GM19452 (cell line): Measurements from ENCODE around the gene ZNF521.
"Not testable (repeated sequence)": the region's sequence is repeated elsewhere in the genome, so short reads cannot be mapped to it uniquely, and the experiment has no call there.

ENCODE experiments used
- ATAC-seq: cut with Tn5 transposase; IDR thresholded peaks from one replicate; pipeline ENCODE4 v1.9.1; 2021; ENCODE audit not compliant: unreplicated experiment

The ZNF521 gene

DNA sequence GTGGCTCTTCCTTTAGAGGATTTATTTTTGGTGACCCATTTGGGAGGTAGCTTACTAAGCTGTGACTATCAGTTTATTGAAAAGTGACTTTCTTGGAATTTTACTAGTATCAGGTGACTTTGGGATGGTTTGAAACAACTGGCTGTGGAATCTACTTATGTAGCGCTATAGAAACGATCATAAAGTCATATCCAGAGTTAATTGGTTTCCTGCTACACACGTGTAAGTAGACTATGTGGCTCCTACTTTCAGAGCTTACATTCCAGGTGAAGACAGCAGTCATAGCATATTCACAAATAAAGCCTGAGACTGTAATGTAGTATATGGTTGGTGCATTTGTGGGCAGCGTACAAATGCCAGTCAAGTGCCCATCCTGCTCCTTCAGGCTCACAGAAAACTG, 308.9 kb downstream of the ZNF521 start:
- ATAC-seq: no peak

DNA sequence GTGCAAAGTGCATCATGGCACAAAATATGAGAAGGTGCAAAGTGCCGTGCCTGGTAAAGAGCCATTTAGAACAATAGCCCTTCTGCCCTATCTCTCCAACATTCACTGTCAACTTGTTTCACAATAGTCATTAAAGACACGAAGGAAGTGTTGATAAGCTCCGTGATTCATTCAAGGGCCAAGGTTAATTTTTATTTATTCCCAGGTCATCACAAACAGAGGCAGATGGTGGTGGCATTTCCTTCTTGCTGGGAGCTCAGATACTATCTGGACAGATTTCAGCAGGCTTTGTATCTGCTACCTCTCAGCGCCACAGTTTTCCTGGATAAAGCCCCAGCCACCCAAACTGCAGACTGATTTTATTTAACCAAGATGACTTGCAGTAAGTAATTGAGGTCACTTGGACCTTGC, 309.3 kb downstream of the ZNF521 start:
- no peak for ATAC-seq

DNA sequence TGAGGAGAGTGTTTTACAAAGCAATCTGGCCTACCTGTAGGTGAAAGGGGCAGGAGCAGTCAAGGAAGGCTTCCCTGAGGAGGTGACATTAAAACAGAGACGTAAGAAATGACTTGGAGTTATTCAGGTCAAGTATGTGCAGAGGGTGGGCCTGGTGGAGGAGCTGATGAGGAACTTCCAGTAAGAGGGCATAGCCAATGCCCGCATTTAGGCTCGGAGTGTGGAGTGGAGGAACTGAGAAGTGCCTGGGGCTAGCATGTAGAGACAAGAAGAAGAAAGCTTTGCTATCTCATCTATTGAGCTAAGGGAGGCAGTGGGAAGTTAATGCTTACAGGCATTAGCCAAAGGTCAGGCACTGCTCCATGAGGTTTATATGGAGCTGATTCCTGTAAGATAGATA, 312.2 kb downstream of the ZNF521 start:
- no peak for ATAC-seq

DNA sequence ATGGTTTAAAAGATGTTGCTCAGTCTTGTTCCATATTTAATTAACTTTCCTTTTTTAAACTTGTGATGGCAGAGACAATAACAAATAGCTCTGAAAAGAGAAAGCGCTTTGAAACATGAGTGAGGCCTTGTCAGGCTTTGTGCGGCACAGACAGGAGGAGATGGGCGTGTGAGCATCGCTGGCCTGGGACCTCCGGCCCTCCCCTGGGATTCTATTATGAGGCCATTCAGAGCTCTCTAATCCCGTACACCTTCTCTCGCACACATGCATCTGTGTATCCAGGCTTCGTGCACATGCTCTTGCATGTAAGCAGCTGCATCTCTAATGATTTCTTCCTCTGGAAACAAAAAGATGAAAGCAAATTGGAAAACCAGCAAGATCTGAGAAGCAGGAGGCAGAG, 313.7 kb downstream of the ZNF521 start:
- ATAC-seq: no peak

DNA sequence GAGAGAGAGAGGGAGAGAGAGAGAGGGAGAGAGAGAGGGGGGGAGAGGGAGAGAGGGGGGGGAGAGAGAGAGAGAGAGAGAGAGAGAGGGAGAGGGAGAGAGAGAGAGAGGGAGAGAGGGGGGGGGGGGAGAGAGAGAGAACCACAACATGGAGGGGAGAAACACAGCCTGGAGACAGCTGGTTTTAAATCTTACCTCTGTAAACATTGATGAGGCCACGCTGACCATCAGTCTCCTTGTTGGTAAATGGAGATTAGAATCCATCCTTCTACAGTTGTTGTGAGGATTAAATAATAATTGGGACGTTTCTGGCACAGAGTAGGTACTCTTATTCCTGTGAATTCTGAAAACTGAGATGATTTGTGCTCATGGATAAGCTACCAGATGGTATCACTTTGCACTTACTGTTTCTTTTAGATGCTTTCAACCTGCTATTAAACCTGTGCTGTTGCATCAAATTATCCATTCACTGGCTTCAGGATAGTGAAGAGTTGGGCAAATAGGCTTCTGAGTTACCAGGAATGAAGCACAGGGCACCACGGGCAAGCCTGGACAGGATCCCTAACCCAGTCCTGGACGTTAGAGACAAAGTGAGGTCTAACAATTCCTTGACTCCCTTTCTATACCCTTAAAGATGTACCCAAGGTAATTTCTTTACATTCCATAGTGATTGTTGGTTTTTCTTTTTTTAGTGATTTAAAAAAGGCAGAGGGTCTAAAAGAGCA, 318.1 kb downstream of the ZNF521 start:
- no peak for ATAC-seq

DNA sequence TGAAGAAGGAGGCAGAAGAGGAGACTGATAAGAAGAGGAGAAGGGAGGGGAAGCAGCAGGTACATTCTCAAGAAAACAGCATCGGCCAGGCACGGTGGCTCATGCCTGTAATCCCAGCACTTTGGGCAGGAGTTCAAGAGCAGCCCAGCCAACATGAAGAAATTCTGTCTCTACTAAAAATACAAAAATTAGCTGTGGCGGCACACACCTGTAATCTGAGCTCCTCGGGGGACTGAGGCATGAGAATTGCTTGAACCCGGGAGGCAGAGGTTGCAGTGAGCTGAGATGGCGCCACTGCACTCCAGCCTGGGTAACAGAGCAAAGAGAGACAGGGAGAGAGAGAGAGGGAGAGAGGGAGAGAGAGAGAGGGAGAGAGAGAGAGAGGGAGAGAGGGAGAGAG, 318.8 kb downstream of the ZNF521 start:
- ATAC-seq: not testable (repeated sequence)

DNA sequence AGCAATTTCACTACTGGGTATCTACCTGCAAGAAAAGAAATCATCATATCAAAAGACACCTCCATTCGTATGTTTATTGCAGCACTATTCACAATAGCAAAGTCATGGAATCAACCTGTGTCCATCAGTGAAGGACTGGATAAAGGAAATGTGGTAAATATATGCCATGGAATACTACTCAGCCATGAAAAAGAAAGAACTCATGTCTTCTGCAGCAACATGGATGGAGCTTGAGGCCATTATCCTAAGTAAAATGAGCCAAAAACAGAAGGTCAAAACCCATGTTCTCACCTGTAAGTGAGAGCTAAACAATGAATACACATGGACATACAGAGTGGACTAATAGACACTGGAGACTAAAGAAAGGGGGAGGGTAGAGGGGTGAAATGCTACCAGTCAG, 322.2 kb downstream of the ZNF521 start:
- ATAC-seq: no peak

DNA sequence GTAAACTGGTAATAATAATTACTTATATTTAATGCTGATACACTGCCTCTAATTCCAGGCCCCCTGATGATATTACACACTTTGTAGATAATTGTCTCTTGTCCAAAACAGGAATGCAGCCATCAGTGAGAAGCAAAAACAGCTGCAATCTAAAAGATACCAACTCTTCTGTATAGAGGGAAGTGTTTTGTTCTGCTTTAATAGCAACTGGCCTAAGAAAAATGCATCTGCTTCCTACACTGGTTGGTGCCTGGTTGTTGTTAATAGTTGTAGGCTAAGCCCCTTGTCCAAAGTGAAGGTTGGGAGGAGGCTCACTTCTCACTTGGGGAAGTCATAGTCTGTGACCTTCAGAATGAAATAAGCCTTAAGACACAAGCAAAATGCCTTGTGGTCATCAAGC, 332.0 kb downstream of the ZNF521 start:
- ATAC-seq: no peak

DNA sequence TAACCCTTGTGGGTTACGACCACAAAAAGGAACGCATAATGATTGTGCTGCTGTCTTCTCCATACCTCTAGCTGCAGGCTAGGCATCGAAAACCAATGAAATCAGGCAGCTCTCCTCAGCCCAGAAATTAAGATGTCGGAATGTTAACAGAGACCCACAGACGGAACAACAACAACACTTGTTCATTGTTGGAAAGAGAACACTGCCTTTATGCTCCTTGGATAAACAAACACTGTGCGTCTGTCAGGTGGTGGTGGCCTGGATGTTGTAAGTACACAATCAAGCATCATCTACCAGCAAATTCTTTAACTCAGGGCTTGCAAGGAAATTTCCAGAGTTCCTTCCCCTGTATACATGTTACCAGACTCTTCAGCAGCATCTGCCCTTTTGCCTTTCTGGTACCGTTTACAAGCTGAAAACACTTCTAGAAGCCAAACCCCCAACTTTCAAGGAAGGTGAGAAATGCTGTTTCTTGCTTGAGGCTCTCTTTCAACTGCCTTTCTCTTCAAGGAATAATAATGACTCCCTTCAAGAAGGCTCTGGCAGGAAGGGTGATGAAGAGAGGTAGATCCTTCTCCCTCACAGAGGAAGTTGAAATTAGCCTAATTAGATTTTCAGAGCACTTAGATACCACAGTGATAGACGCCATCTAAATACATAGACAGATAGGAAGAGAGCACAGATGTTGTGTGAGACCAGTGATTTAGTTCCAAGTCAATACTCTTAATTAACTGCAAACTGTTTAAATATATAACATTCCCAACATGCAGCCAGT, 332.7 kb downstream of the ZNF521 start:
- ATAC-seq: no peak

DNA sequence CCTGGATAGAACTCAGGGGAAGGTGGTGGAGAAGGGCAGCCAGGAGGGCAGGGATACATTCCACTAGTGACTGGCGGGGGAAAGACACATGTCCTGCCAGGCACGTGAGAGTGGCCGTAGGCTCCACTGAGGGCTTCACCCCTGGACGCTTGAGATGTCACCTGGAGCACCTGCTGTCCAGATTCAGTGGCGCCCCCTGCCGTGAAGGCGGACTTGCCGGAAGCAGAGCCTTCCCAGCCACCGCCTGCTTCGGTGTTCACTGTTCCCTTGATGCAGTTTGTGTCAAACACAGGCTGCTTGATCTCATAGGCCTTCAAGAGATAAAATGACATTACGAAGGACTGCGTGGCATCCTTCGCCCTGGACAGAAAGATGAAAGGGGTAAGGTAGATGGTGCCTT, 335.3 kb downstream of the ZNF521 start:
- ATAC-seq: no peak

DNA sequence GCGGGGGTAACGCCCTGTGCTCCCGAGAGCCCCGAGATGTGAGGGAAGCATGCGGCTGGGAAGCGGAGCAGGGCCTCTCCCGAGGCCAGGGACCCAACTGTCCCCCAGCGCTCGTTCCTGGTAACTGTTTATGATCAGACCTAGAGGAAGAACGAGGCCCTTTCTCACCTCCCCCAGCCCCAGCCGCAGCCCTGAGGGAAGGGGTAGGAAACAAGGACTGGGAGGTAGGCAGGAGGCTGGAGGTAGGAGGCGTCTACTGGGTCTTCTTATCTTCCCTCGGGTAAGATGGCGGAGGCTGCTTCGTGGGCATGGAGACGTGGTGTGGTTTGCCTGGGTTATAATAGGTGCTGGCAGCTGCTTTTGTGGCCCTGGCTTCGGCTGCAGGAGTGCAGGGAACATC, 335.8 kb downstream of the ZNF521 start:
- no peak for ATAC-seq
